Measurements from ENCODE around the gene TTYH1.

TTYH1 gene

GRCh38 chr19:54453921-54454780, 38.9 kb downstream of the TTYH1 start:
- no peak for DNase-seq (ENCODE audit: low read depth, low spot score)
- Histone ChIP-seq H3K9me3 (ENCODE audit: insufficient read depth, low read length) (no peaks in the 10 kb centered on the region), H3K9ac (ENCODE audit: insufficient read length, low read depth) (no peak overlapping the region), H3K4me1 (ENCODE audit: insufficient read depth, insufficient read length) (peaks cover 14% of the 10 kb centered on the region), H3K36me3 (ENCODE audit: insufficient read depth, insufficient read length, low read length) (peaks cover 91% of the 10 kb centered on the region), H3K4me3 (ENCODE audit: insufficient read length, low read depth) (no peak overlapping the region), H3K27me3 (ENCODE audit: insufficient read depth, insufficient read length) (no peaks in the 10 kb centered on the region)
- TF ChIP-seq SUZ12 (IDR thresholded peaks at IDR 0.05; ENCODE audit: extremely low read depth, insufficient read depth, insufficient read length) (no peak), ZNF274 (IDR thresholded peaks at IDR 0.05; ENCODE audit: low read depth, low read length) (no peak), YY1 (IDR thresholded peaks at IDR 0.05; ENCODE audit: insufficient read depth, insufficient read length) (no peak)

- peaks cover 14% of the 10 kb centered on the region for H3K4me1 ChIP-seq (ENCODE audit: insufficient read depth, insufficient read length)
- H3K9me3 ChIP-seq (ENCODE audit: insufficient read depth, low read length) = no peaks in the 10 kb centered on the region
Measured at GRCh38 chr19:54454781-54455675, 39.8 kb downstream of the TTYH1 start.

GRCh38 chr19:54455786-54456422, 40.6 kb downstream of the TTYH1 start:
- no peak overlapping the region for H3K9ac ChIP-seq (ENCODE audit: insufficient read length, low read depth)
- H3K4me1 ChIP-seq (ENCODE audit: insufficient read depth, insufficient read length) = peaks cover 12% of the 10 kb centered on the region
- no peak for DNase-seq (ENCODE audit: low read depth, low spot score)
- peaks cover 92% of the 10 kb centered on the region for H3K36me3 ChIP-seq (ENCODE audit: insufficient read depth, insufficient read length, low read length)
- H3K27me3 ChIP-seq (ENCODE audit: insufficient read depth, insufficient read length) = no peaks in the 10 kb centered on the region
- TF ChIP-seq SUZ12 (IDR thresholded peaks at IDR 0.05; ENCODE audit: extremely low read depth, insufficient read depth, insufficient read length) (no peak), YY1 (IDR thresholded peaks at IDR 0.05; ENCODE audit: insufficient read depth, insufficient read length) (no peak), ZNF274 (IDR thresholded peaks at IDR 0.05; ENCODE audit: low read depth, low read length) (no peak)
- no peak overlapping the region for H3K4me3 ChIP-seq (ENCODE audit: insufficient read length, low read depth)
- no peaks in the 10 kb centered on the region for H3K9me3 ChIP-seq (ENCODE audit: insufficient read depth, low read length)

More at GRCh38 chr19:54454781-54455675, 39.8 kb downstream of the TTYH1 start:
- Histone ChIP-seq H3K27me3 (ENCODE audit: insufficient read depth, insufficient read length) (no peaks in the 10 kb centered on the region), H3K9ac (ENCODE audit: insufficient read length, low read depth) (no peak overlapping the region), H3K4me3 (ENCODE audit: insufficient read length, low read depth) (no peak overlapping the region), H3K36me3 (ENCODE audit: insufficient read depth, insufficient read length, low read length) (peaks cover 94% of the 10 kb centered on the region)
- DNase-seq (ENCODE audit: low read depth, low spot score) = no peak
- TF ChIP-seq ZNF274 (IDR thresholded peaks at IDR 0.05; ENCODE audit: low read depth, low read length) = no peak
- no peak for TF ChIP-seq YY1 (IDR thresholded peaks at IDR 0.05; ENCODE audit: insufficient read depth, insufficient read length)
- TF ChIP-seq SUZ12 (IDR thresholded peaks at IDR 0.05; ENCODE audit: extremely low read depth, insufficient read depth, insufficient read length) = no peak

GRCh38 chr19:54456423-54457373, 41.4 kb downstream of the TTYH1 start:
- Histone ChIP-seq H3K36me3 (ENCODE audit: insufficient read depth, insufficient read length, low read length) (peaks cover 90% of the 10 kb centered on the region), H3K9me3 (ENCODE audit: insufficient read depth, low read length) (no peaks in the 10 kb centered on the region), H3K4me1 (ENCODE audit: insufficient read depth, insufficient read length) (peaks cover 8% of the 10 kb centered on the region), H3K27me3 (ENCODE audit: insufficient read depth, insufficient read length) (no peaks in the 10 kb centered on the region), H3K4me3 (ENCODE audit: insufficient read length, low read depth) (no peak overlapping the region), H3K9ac (ENCODE audit: insufficient read length, low read depth) (no peak overlapping the region)
- no peak for DNase-seq (ENCODE audit: low read depth, low spot score)
- TF ChIP-seq SUZ12 (IDR thresholded peaks at IDR 0.05; ENCODE audit: extremely low read depth, insufficient read depth, insufficient read length) = no peak
- no peak for TF ChIP-seq ZNF274 (IDR thresholded peaks at IDR 0.05; ENCODE audit: low read depth, low read length)
- TF ChIP-seq YY1 (IDR thresholded peaks at IDR 0.05; ENCODE audit: insufficient read depth, insufficient read length) = no peak

- Histone ChIP-seq H3K4me3 (ENCODE audit: insufficient read length, low read depth) (no peak overlapping the region), H3K9me3 (ENCODE audit: insufficient read depth, low read length) (no peaks in the 10 kb centered on the region), H3K4me1 (ENCODE audit: insufficient read depth, insufficient read length) (peaks cover 7% of the 10 kb centered on the region), H3K27me3 (ENCODE audit: insufficient read depth, insufficient read length) (no peaks in the 10 kb centered on the region), H3K9ac (ENCODE audit: insufficient read length, low read depth) (no peak overlapping the region), H3K36me3 (ENCODE audit: insufficient read depth, insufficient read length, low read length) (peaks cover 85% of the 10 kb centered on the region)
- TF ChIP-seq SUZ12 (IDR thresholded peaks at IDR 0.05; ENCODE audit: extremely low read depth, insufficient read depth, insufficient read length) (no peak), ZNF274 (IDR thresholded peaks at IDR 0.05; ENCODE audit: low read depth, low read length) (no peak), YY1 (IDR thresholded peaks at IDR 0.05; ENCODE audit: insufficient read depth, insufficient read length) (no peak)
- no peak for DNase-seq (ENCODE audit: low read depth, low spot score)
Measured at GRCh38 chr19:54457773-54458647, 42.7 kb downstream of the TTYH1 start.
